Activated naive CD4-positive, alpha-beta T cell treated with anti-CD3 and anti-CD28 coated beads, Interleukin-2, amount 50 U/mL, for 24 hours (primary cell): ENCODE data around the gene HTR1D.
"Not testable (repeated sequence)": the region's sequence is repeated elsewhere in the genome, so short reads cannot be mapped to it uniquely, and the experiment has no call there.

Source experiments
- H3K27ac Mint-ChIP-seq: one replicate; pipeline ENCODE4 v1.8.0; 2021; ENCODE audit warnings: mild to moderate bottlenecking, mixed read lengths
- H3K27me3 Mint-ChIP-seq: one replicate; pipeline ENCODE4 v1.8.0; 2021; ENCODE audit warnings: mixed read lengths
- H3K36me3 Mint-ChIP-seq: one replicate; pipeline ENCODE4 v1.8.0; 2021; ENCODE audit warnings: mixed read lengths
- H3K4me1 Mint-ChIP-seq: one replicate; pipeline ENCODE4 v1.8.0; 2021; ENCODE audit warnings: mixed read lengths
- H3K4me3 Mint-ChIP-seq: one replicate; pipeline ENCODE4 v1.8.0; 2021; ENCODE audit warnings: mild to moderate bottlenecking, mixed read lengths
- H3K9me3 Mint-ChIP-seq: one replicate; pipeline ENCODE4 v1.8.0; 2021; ENCODE audit warnings: mixed read lengths

Gene HTR1D

GRCh38 chr1:23224739-23225648 lies 7.7 kb upstream of the HTR1D start:
- Mint-ChIP-seq H3K36me3 (no peaks in the 10 kb centered on the region), H3K27me3 (peaks cover 13% of the 10 kb centered on the region), H3K27ac (no peak overlapping the region), H3K4me1 (no peaks in the 10 kb centered on the region), H3K9me3 (no peaks in the 10 kb centered on the region), H3K4me3 (no peak overlapping the region)

- H3K27ac Mint-ChIP-seq, H3K36me3 Mint-ChIP-seq, H3K9me3 Mint-ChIP-seq, H3K4me1 Mint-ChIP-seq, H3K4me3 Mint-ChIP-seq: not testable (repeated sequence)
- H3K27me3 Mint-ChIP-seq: peaks cover 17% of the 10 kb centered on the region
Measured at GRCh38 chr1:23223963-23224362, 6.7 kb upstream of the HTR1D start.

- not testable (repeated sequence) for H3K27ac Mint-ChIP-seq, H3K36me3 Mint-ChIP-seq, H3K4me1 Mint-ChIP-seq, H3K9me3 Mint-ChIP-seq, H3K4me3 Mint-ChIP-seq
- H3K27me3 Mint-ChIP-seq: peaks cover 21% of the 10 kb centered on the region
Measured at GRCh38 chr1:23223490-23223951, 6.2 kb upstream of the HTR1D start.

GRCh38 chr1:23222742-23223141 lies 5.4 kb upstream of the HTR1D start:
- no peak overlapping the region for H3K27ac Mint-ChIP-seq
- H3K36me3 Mint-ChIP-seq: no peaks in the 10 kb centered on the region
- no peak overlapping the region for H3K4me3 Mint-ChIP-seq
- no peaks in the 10 kb centered on the region for H3K9me3 Mint-ChIP-seq
- H3K27me3 Mint-ChIP-seq: peaks cover 23% of the 10 kb centered on the region
- H3K4me1 Mint-ChIP-seq: peaks cover 2% of the 10 kb centered on the region

- H3K27ac Mint-ChIP-seq: no peak overlapping the region
- H3K36me3 Mint-ChIP-seq: no peaks in the 10 kb centered on the region
Measured at GRCh38 chr1:23222331-23222730, 5.0 kb upstream of the HTR1D start.

GRCh38 chr1:23221107-23221506 lies 3.8 kb upstream of the HTR1D start:
- Mint-ChIP-seq H3K4me3 (no peak overlapping the region), H3K36me3 (no peaks in the 10 kb centered on the region), H3K9me3 (no peaks in the 10 kb centered on the region), H3K4me1 (peaks cover 9% of the 10 kb centered on the region), H3K27me3 (peaks cover 30% of the 10 kb centered on the region), H3K27ac (no peak overlapping the region)

More at GRCh38 chr1:23222331-23222730, 5.0 kb upstream of the HTR1D start:
- Mint-ChIP-seq H3K9me3 (no peaks in the 10 kb centered on the region), H3K4me1 (peaks cover 4% of the 10 kb centered on the region), H3K27me3 (peaks cover 25% of the 10 kb centered on the region), H3K4me3 (no peak overlapping the region)

- Mint-ChIP-seq H3K4me1 (peaks cover 9% of the 10 kb centered on the region), H3K27ac (no peak overlapping the region), H3K36me3 (no peaks in the 10 kb centered on the region), H3K27me3 (peaks cover 42% of the 10 kb centered on the region), H3K9me3 (no peaks in the 10 kb centered on the region), H3K4me3 (peak overlapping the region; percentile 45)
Measured at GRCh38 chr1:23216771-23217420, 406 bp downstream of the HTR1D start.

GRCh38 chr1:23215751-23216449 lies 1.4 kb downstream of the HTR1D start:
- H3K27ac Mint-ChIP-seq: no peak overlapping the region
- no peaks in the 10 kb centered on the region for H3K36me3 Mint-ChIP-seq
- H3K9me3 Mint-ChIP-seq: no peaks in the 10 kb centered on the region
- peaks cover 9% of the 10 kb centered on the region for H3K4me1 Mint-ChIP-seq
- H3K27me3 Mint-ChIP-seq: peaks cover 45% of the 10 kb centered on the region
- peak overlapping the region; percentile 45 for H3K4me3 Mint-ChIP-seq

GRCh38 chr1:23215291-23215690 lies 2.0 kb downstream of the HTR1D start:
- Mint-ChIP-seq H3K4me1 (peaks cover 9% of the 10 kb centered on the region), H3K27me3 (peaks cover 44% of the 10 kb centered on the region), H3K9me3 (no peaks in the 10 kb centered on the region), H3K27ac (no peak overlapping the region), H3K4me3 (no peak overlapping the region), H3K36me3 (no peaks in the 10 kb centered on the region)

GRCh38 chr1:23214640-23215039 lies 2.7 kb downstream of the HTR1D start:
- H3K4me3 Mint-ChIP-seq: no peak overlapping the region

GRCh38 chr1:23211955-23212354 lies 5.3 kb downstream of the HTR1D start:
- Mint-ChIP-seq H3K27me3 (peaks cover 31% of the 10 kb centered on the region), H3K36me3 (no peaks in the 10 kb centered on the region), H3K27ac (no peak overlapping the region), H3K4me3 (no peak overlapping the region), H3K4me1 (peaks cover 4% of the 10 kb centered on the region), H3K9me3 (no peaks in the 10 kb centered on the region)

More at GRCh38 chr1:23214640-23215039, 2.7 kb downstream of the HTR1D start:
- H3K27me3 Mint-ChIP-seq: peaks cover 42% of the 10 kb centered on the region
- H3K9me3 Mint-ChIP-seq: no peaks in the 10 kb centered on the region
- H3K27ac Mint-ChIP-seq: no peak overlapping the region
- H3K36me3 Mint-ChIP-seq: no peaks in the 10 kb centered on the region
- peaks cover 9% of the 10 kb centered on the region for H3K4me1 Mint-ChIP-seq

- H3K4me1 Mint-ChIP-seq: no peaks in the 10 kb centered on the region
- H3K36me3 Mint-ChIP-seq: no peaks in the 10 kb centered on the region
- H3K9me3 Mint-ChIP-seq: no peaks in the 10 kb centered on the region
- no peak overlapping the region for H3K27ac Mint-ChIP-seq
- H3K27me3 Mint-ChIP-seq: peaks cover 25% of the 10 kb centered on the region
- no peak overlapping the region for H3K4me3 Mint-ChIP-seq
Measured at GRCh38 chr1:23210963-23211362, 6.3 kb downstream of the HTR1D start.

GRCh38 chr1:23210351-23210785 lies 6.9 kb downstream of the HTR1D start:
- no peak overlapping the region for H3K4me3 Mint-ChIP-seq
- H3K36me3 Mint-ChIP-seq: no peaks in the 10 kb centered on the region
- H3K27me3 Mint-ChIP-seq: peaks cover 22% of the 10 kb centered on the region
- H3K9me3 Mint-ChIP-seq: no peaks in the 10 kb centered on the region
- H3K27ac Mint-ChIP-seq: no peak overlapping the region
- no peaks in the 10 kb centered on the region for H3K4me1 Mint-ChIP-seq

- Mint-ChIP-seq H3K27me3 (peaks cover 20% of the 10 kb centered on the region), H3K36me3 (no peaks in the 10 kb centered on the region), H3K27ac (no peak overlapping the region), H3K4me3 (no peak overlapping the region), H3K4me1 (no peaks in the 10 kb centered on the region), H3K9me3 (no peaks in the 10 kb centered on the region)
Measured at GRCh38 chr1:23209770-23210169, 7.5 kb downstream of the HTR1D start.

- no peak overlapping the region for H3K27ac Mint-ChIP-seq
- peaks cover 11% of the 10 kb centered on the region for H3K27me3 Mint-ChIP-seq
- no peaks in the 10 kb centered on the region for H3K36me3 Mint-ChIP-seq
- no peak overlapping the region for H3K4me3 Mint-ChIP-seq
- no peaks in the 10 kb centered on the region for H3K4me1 Mint-ChIP-seq
- no peaks in the 10 kb centered on the region for H3K9me3 Mint-ChIP-seq
Measured at GRCh38 chr1:23208527-23208926, 8.8 kb downstream of the HTR1D start.

GRCh38 chr1:23207733-23208132 lies 9.6 kb downstream of the HTR1D start:
- not testable (repeated sequence) for H3K27ac Mint-ChIP-seq, H3K27me3 Mint-ChIP-seq, H3K36me3 Mint-ChIP-seq, H3K9me3 Mint-ChIP-seq, H3K4me1 Mint-ChIP-seq, H3K4me3 Mint-ChIP-seq
